Psoas muscle (tissue), 8 donors: ENCODE data around the gene ZFYVE9. TPM values are rescaled to one million over a fixed set of nuclear protein-coding genes. Genes with fewer than 3 reads are reported as not detected.
"Not testable (repeated sequence)": the region's sequence is repeated elsewhere in the genome, so short reads cannot be mapped to it uniquely, and the experiment has no call there.

Experiments used
- ATAC-seq, 4 donors: fragments of 200-7000 bp; cut with Tn5 transposase; one replicate each; pipeline ENCODE4 v1.9.1; 2020; ENCODE audit warnings: moderate library complexity in 3 of 4, mild to moderate bottlenecking in 2 of 4
- DNase-seq, 2 donors: peaks; one replicate each; pipeline ENCODE4 v3.0.0-alpha.2; 2020
- H3K27ac ChIP-seq: fragments of 200-600 bp; one replicate; pipeline ENCODE4 v1.8.0; 2022
- H3K27me3 ChIP-seq, 3 donors: fragments of 200-600 bp in 1 of 3; one replicate each; pipeline versions ENCODE4 v1.6.1 to v1.8.0; 2013 to 2022; ENCODE audit warnings: low read length in 2 of 3, mild to moderate bottlenecking in 2 of 3, moderate library complexity in 1 of 3; ENCODE audit not compliant: insufficient read depth in 3 of 3
- H3K36me3 ChIP-seq, 2 donors: fragments of 200-600 bp in 1 of 2; one replicate each; pipeline versions ENCODE4 v1.6.1 to v1.8.0; 2013 to 2022; ENCODE audit warnings: low read depth in 1 of 2, mild to moderate bottlenecking in 1 of 2, moderate library complexity in 1 of 2; ENCODE audit not compliant: insufficient read depth in 1 of 2
- H3K4me1 ChIP-seq: fragments of 200-600 bp; one replicate; pipeline ENCODE4 v1.8.0; 2022
- H3K4me3 ChIP-seq: fragments of 200-600 bp; one replicate; pipeline ENCODE4 v1.8.0; 2022; ENCODE audit warnings: mild to moderate bottlenecking
- H3K9me3 ChIP-seq: fragments of 200-600 bp; one replicate; pipeline ENCODE4 v1.8.0; 2022
- CTCF ChIP-seq: fragments of 200-600 bp; IDR thresholded peaks from one replicate; pipeline ENCODE4 v1.8.0; 2022; ENCODE audit warnings: antibody characterized with exemption
- WGBS, 3 donors: extraction: QIAGEN DNeasy Blood & Tissue Kit; methylation state at CpG; one replicate each; pipeline versions ENCODE4 v1.1.6 to v1.1.7; 2013; 5-methylcytosine and 5-hydroxymethylcytosine counted together
- intact Hi-C, 2 donors: fragments of 100-400 bp; cut with DNase I; formaldehyde crosslinking; loops; one replicate each; pipeline versions ENCODE4 v1.11.0 to v1.14.2; 2022
- polyA plus RNA-seq, 3 donors: library from polyadenylated mRNA; stranded (reverse); fragments of 200-250 nt; gene quantifications; one replicate each; pipeline ENCODE4 v1.2.3, GENCODE V29; 2013
- total RNA-seq, 4 donors: library from RNA; stranded (reverse); fragmentation: NEBNext Ultra II Directional in 2 of 4; extraction: Animal tissue kit (Norgen Biotek cat#: 25700) in 2 of 4; gene quantifications; one replicate each; pipeline versions ENCODE4 v1.2.1 to v1.2.4, GENCODE V29; 2021 to 2023
- donor health status: healthy with polysubstance abuse.
- donor health status: DM: no; HTN: no; CAD: no; lungs with moderate emphysema.
- donor health status: Bipolar disorder and iron deficiency.
- donor health status: healthy.
- donor health status: DM: yes; HTN: yes; CAD: no.
- donor health status: DM: no; HTN: no; CAD: no.
- donor health status: DM: no; HTN: no; CAD: no.
- donor health status: DM: yes; HTN: yes; CAD: no.

ZFYVE9 gene
- total and polyA plus RNA-seq, 7 donors: 14.7 to 39.1 (median 31.4) TPM

- peaks cover 14% of the 10 kb centered on the region for H3K4me1 ChIP-seq
- no peak for ATAC-seq
- H3K36me3 ChIP-seq: peaks cover 3 to 32% of the 10 kb centered on the region in 2 donors
- H3K9me3 ChIP-seq: no peaks in the 10 kb centered on the region
- DNase-seq: no peak
- H3K27ac ChIP-seq: peak overlapping the region; percentile 93
- H3K27me3 ChIP-seq: no peaks in the 10 kb centered on the region
- peak overlapping the region; percentile 81 for H3K4me3 ChIP-seq
- TF ChIP-seq CTCF: no peak
- 16 to 21% (median 19%) methylated on average over 8 of the region's 8 CpGs for WGBS, 3 donors
- intact Hi-C loops: loop anchor here in 1 of 2 donors (2.0 kb wide), 1 partner anchor 38 kb away; the partner anchor contains the start of genes ORC1 and PRPF38A
Observed at GRCh38 chr1:52366517-52366827, 224.6 kb downstream of the ZFYVE9 start.

DNA sequence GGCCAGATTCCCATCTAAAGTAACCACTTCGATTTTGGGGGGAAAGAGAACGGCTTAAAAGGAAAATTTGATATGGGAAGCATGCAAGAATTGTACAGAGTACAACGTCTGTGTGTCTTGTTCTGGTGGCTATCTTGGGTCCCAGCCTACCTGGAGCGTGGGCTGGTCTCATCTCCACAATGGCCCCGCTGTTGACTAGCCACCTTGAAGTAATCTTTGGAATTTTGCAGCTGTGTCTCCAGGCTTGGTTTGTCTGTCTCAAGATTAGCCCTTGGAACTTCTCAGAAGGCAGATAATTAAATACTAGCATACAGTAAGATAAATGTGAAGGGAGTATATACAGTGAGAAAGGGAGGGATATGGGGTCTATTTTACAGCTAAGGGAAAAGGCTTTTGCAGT is 225.4 kb downstream of the ZFYVE9 start:
- H3K4me3 ChIP-seq: no peak overlapping the region
- no peaks in the 10 kb centered on the region for H3K27me3 ChIP-seq
- H3K36me3 ChIP-seq: peaks cover 3 to 24% of the 10 kb centered on the region in 2 donors
- no peak overlapping the region for H3K27ac ChIP-seq
- intact Hi-C loops: loop anchor here in 1 of 2 donors (2.0 kb wide), 1 partner anchor 38 kb away; the partner anchor contains the start of genes ORC1 and PRPF38A
- 89 to 96% (median 91%) methylated on average over 5 of the region's 5 CpGs for WGBS, 3 donors
- no peaks in the 10 kb centered on the region for H3K9me3 ChIP-seq
- peaks cover 14% of the 10 kb centered on the region for H3K4me1 ChIP-seq
- TF ChIP-seq CTCF: no peak
- no peak for DNase-seq
- no peak for ATAC-seq

GRCh38 chr1:52368383-52369172 is 226.7 kb downstream of the ZFYVE9 start:
- ATAC-seq (no peak), DNase-seq (peak; percentile 44 to 71)
- peak overlapping the region; percentile 56 for H3K27ac ChIP-seq
- H3K9me3 ChIP-seq: no peaks in the 10 kb centered on the region
- no peaks in the 10 kb centered on the region for H3K27me3 ChIP-seq
- H3K4me1 ChIP-seq: peaks cover 14% of the 10 kb centered on the region
- peak overlapping the region; percentile 72 for H3K4me3 ChIP-seq
- 4 to 5% (median 5%) methylated on average over 51 of the region's 51 CpGs for WGBS, 3 donors
- H3K36me3 ChIP-seq: peaks cover 3 to 14% of the 10 kb centered on the region in 2 donors
- peak; percentile 5 for TF ChIP-seq CTCF
- intact Hi-C loops: no loop called here

DNA sequence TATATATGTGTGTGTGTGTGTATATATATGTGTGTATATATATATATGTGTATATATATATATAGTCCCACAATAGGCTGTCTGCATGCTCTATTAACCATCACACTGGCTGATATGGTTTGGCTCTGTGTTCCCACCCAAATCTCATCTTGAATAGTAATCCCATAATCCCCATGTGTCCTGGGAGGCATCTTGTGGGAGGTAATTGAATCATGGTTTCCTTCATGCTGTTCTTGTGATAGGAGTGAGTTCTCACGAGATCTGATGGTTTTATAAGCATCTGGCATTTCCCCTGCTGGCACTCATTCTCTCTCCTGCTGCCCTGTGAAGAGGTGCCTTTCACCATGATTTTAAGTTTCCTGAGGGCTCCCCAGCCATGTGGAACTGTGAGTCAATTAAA is 228.0 kb downstream of the ZFYVE9 start:
- H3K4me3 ChIP-seq, H3K9me3 ChIP-seq, H3K36me3 ChIP-seq, intact Hi-C loops, DNase-seq, H3K27me3 ChIP-seq, H3K4me1 ChIP-seq, ATAC-seq, H3K27ac ChIP-seq: not testable (repeated sequence)
- 42 to 64% (median 52%) methylated on average over 1 of the region's 1 CpG for WGBS, 3 donors

GRCh38 chr1:52385376-52385775 is 243.5 kb downstream of the ZFYVE9 start:
- no peak overlapping the region for H3K4me3 ChIP-seq
- H3K9me3 ChIP-seq: no peaks in the 10 kb centered on the region
- TF ChIP-seq CTCF: no peak
- no peaks in the 10 kb centered on the region for H3K27me3 ChIP-seq
- 95 to 98% (median 97%) methylated on average over 3 of the region's 3 CpGs for WGBS, 3 donors
- no peaks in the 10 kb centered on the region for H3K36me3 ChIP-seq
- H3K4me1 ChIP-seq: no peaks in the 10 kb centered on the region
- intact Hi-C loops: no loop called here
- ATAC-seq (no peak), DNase-seq (no peak)
- H3K27ac ChIP-seq: no peak overlapping the region
